PFSK-1 (cell line): ENCODE measurements around the gene PIGBOS1.

Source experiments
- POLR2AphosphoS5 ChIP-seq: IDR thresholded peaks from 2 replicates; pipeline ENCODE4 v1.6.1; 2012; ENCODE audit warnings: low read depth, mild to moderate bottlenecking, control low read depth, low read length, moderate library complexity
- REST ChIP-seq, 2 experiments: IDR thresholded peaks; 2 replicates each; pipeline versions ENCODE4 v1.6.1 to v1.8.0; 2011 to 2012; ENCODE audit warnings: low read depth in 2 of 2, low read length in 2 of 2, control low read depth in 1 of 2, inconsistent platforms in 1 of 2, mild to moderate bottlenecking in 1 of 2, moderate library complexity in 1 of 2; ENCODE audit not compliant: insufficient read depth in 1 of 2
- SIN3A ChIP-seq: IDR thresholded peaks from 2 replicates; pipeline ENCODE4 v1.6.1; 2012; ENCODE audit warnings: mild to moderate bottlenecking, low read length, moderate library complexity, borderline replicate concordance; ENCODE audit not compliant: insufficient read depth

GRCh38 chr15:55357774-55358173, 38.9 kb upstream of the PIGBOS1 start:
- TF ChIP-seq SIN3A (no peak), POLR2AphosphoS5 (no peak), REST (IDR thresholded peaks at IDR 0.05; ENCODE audit: insufficient read depth in 1 of 2, low read depth in 2 of 2, low read length in 2 of 2) (no peak)
